ENCODE measurements around the gene MYL5.

Gene MYL5

GRCh38 chr4:674172-675035, at the start of gene MYL5, which contains the start of gene ATP5ME:
TSS of gene MYL5 (plus strand) at chr4:674542. CDS start at chr4:678027, 3,485 bp downstream.
TSS of gene ATP5ME (minus strand) at chr4:674276. CDS start at chr4:674247, 29 bp downstream.
- TF ChIP-seq GATA2 (IDR thresholded peaks at IDR 0.05; ENCODE audit: low read depth, low read length) (no peak), GATA3 (IDR thresholded peaks at IDR 0.05; ENCODE audit: low read depth, low read length) (no peak)

- TF ChIP-seq GATA2 (IDR thresholded peaks at IDR 0.05; ENCODE audit: low read depth, low read length) (no peak), GATA3 (IDR thresholded peaks at IDR 0.05; ENCODE audit: low read depth, low read length) (no peak)
Observed at GRCh38 chr4:624705-625590, 49.4 kb upstream of the MYL5 start, which contains the start of gene PDE6B. TSS of gene PDE6B (plus strand) at chr4:625573. CDS start at chr4:625627, 54 bp downstream.

GRCh38 chr4:625631-626161, 48.6 kb upstream of the MYL5 start:
- no peak for TF ChIP-seq GATA3 (IDR thresholded peaks at IDR 0.05; ENCODE audit: low read depth, low read length)
- TF ChIP-seq GATA2 (IDR thresholded peaks at IDR 0.05; ENCODE audit: low read depth, low read length) = no peak

- no peak for TF ChIP-seq GATA2 (IDR thresholded peaks at IDR 0.05; ENCODE audit: low read depth, low read length)
- no peak for TF ChIP-seq GATA3 (IDR thresholded peaks at IDR 0.05; ENCODE audit: low read depth, low read length)
Observed at GRCh38 chr4:626201-627091, 47.9 kb upstream of the MYL5 start.

- no peak for TF ChIP-seq GATA2 (IDR thresholded peaks at IDR 0.05; ENCODE audit: low read depth, low read length)
- TF ChIP-seq GATA3 (IDR thresholded peaks at IDR 0.05; ENCODE audit: low read depth, low read length) = no peak
Observed at GRCh38 chr4:627347-628125, 46.8 kb upstream of the MYL5 start.

- no peak for TF ChIP-seq GATA3 (IDR thresholded peaks at IDR 0.05; ENCODE audit: low read depth, low read length)
- no peak for TF ChIP-seq GATA2 (IDR thresholded peaks at IDR 0.05; ENCODE audit: low read depth, low read length)
Observed at GRCh38 chr4:628311-628741, 46.0 kb upstream of the MYL5 start.

GRCh38 chr4:628821-629635, 45.3 kb upstream of the MYL5 start:
- no peak for TF ChIP-seq GATA2 (IDR thresholded peaks at IDR 0.05; ENCODE audit: low read depth, low read length)
- no peak for TF ChIP-seq GATA3 (IDR thresholded peaks at IDR 0.05; ENCODE audit: low read depth, low read length)

- TF ChIP-seq GATA3 (IDR thresholded peaks at IDR 0.05; ENCODE audit: low read depth, low read length) = no peak
- TF ChIP-seq GATA2 (IDR thresholded peaks at IDR 0.05; ENCODE audit: low read depth, low read length) = no peak
Observed at GRCh38 chr4:629636-629914, 44.8 kb upstream of the MYL5 start.

- no peak for TF ChIP-seq GATA3 (IDR thresholded peaks at IDR 0.05; ENCODE audit: low read depth, low read length)
- TF ChIP-seq GATA2 (IDR thresholded peaks at IDR 0.05; ENCODE audit: low read depth, low read length) = no peak
Observed at GRCh38 chr4:629915-630641, 44.3 kb upstream of the MYL5 start.

GRCh38 chr4:630656-631055, 43.7 kb upstream of the MYL5 start:
- no peak for TF ChIP-seq GATA3 (IDR thresholded peaks at IDR 0.05; ENCODE audit: low read depth, low read length)
- TF ChIP-seq GATA2 (IDR thresholded peaks at IDR 0.05; ENCODE audit: low read depth, low read length) = no peak

- TF ChIP-seq GATA2 (IDR thresholded peaks at IDR 0.05; ENCODE audit: low read depth, low read length) (no peak), GATA3 (IDR thresholded peaks at IDR 0.05; ENCODE audit: low read depth, low read length) (no peak)
Observed at GRCh38 chr4:632196-632790, 42.0 kb upstream of the MYL5 start.
